HG03135 (cell line): ENCODE data around the gene TP53I11.

Source experiments
- ATAC-seq: cut with Tn5 transposase; IDR thresholded peaks from one replicate; pipeline ENCODE4 v1.9.1; 2021; ENCODE audit warnings: mild to moderate bottlenecking, moderate library complexity; ENCODE audit not compliant: unreplicated experiment

Gene TP53I11, protein sequence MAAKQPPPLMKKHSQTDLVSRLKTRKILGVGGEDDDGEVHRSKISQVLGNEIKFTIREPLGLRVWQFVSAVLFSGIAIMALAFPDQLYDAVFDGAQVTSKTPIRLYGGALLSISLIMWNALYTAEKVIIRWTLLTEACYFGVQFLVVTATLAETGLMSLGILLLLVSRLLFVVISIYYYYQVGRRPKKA

DNA sequence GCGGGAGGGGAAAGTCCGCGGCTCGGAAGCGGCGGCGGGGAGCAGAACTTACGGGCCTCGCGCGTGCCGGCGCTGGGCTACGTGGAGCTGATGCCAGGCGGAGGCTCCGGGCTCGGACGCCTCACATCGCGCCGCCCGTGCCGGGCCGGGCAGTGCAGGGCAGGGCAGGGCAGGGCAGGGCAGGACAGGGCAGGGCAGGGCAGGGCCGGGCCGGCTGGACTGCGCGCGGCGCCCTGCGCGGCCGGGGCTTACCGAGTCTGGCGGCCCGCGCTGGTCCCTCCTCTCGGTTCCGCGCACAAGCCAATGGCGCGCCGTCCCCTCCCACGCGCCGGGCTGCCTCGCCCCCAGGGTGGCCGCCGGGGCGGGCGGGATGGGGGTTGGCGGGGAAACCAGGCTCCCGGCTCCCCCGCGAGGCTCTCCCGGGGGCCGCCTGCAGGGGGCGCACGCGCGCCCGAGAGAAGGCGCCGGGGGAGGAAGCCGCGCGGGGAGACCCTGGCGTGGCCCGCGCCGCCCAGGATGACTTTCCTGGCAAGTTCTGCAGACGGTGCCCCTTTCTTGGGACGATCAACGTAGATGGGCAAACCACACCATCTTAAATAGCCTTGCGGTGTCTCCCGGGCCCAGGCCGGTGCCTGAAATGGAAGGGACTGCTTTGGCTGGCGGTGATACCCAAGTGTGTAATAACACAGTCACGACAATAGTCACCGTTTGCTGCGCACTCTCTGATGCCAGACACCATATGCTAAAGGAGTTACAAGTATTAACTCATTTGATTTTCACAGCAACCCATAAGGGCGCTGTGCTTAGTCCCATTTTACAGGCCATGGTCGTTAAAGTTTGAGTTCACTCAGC, at the start of gene TP53I11:
Gene TP53I11, minus strand, starts transcription at position 259 of the 852 bp plus-strand sequence. CDS start 12,548 bp downstream, outside the sequence.
- no peak for ATAC-seq

DNA sequence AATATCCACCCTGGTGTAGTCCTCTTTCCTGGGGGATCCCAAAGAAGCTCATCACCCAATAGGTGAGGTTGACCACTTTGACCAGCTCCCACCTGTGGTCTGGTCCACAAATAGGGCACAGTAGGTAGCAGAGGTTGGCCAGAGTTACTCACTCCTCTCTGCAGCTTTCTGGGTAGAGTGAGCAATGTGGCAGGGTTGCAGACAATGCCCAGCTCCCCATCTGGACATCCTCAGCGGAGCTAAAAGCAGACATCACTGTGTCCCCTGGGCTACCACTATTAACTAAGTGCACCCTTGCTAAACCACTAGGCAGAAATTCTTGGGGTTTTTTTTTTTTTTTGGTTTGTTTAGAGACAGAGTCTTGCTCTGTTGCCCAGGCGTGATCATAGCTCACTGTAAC, 48.4 kb upstream of the TP53I11 start:
- no peak for ATAC-seq

DNA sequence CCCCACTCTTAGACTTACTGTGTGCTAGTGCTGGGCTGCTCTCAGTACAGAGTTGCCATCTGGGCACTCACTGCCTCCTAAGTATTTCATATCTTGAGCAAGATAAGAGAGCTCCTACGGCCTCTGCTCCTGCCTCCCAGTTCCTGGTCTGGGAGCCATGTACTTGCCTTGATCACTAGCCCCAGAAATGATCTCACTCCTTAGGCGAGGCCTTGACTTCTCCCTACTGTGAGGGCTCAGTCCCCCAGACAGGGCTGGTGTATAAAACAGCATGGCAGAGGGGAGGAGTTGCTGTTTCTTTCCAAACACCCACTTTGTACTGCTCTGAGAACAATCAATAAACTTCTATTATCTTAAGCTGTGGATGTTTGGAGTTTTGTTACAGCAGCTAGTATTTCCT, 47.4 kb upstream of the TP53I11 start:
- ATAC-seq = no peak

DNA sequence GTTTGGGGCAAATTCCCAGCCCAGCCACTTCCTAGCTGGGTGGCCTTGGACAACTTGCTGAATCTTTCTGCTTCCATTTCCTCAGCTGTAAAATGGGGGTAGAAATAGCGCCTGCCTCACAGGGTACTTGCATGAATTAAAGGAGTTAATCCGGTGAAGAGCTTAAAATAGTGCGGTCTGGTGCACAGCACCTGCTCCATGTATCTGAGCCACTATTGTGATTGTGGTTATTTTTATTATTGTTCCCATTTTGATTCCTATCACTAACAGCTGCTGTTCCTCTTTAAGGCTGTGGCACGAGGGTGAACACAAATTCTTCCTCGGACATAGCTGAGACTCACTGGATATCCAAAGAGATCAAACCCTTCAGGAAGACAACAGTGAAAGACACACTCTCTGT, 46.9 kb upstream of the TP53I11 start:
- no peak for ATAC-seq

DNA sequence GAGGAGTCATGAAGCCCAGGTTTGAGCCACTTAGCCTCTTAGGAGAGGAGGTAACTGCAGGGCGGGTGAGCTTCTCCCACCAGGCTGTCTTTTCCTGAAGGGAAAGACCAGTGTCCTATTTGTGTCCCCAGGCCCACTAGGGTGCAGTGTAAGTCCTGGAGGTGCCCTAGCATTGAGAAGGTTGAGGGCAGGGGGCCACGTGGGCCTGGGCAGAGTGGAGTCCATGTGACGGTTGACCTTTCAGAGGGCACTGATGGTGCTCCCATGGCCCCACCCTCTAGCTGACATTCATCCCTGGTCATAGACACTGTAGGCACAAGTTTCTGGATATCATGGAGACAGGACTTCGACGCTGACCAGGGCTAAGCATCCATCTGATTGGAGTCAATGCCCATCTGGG, 44.1 kb upstream of the TP53I11 start:
- no peak for ATAC-seq

DNA sequence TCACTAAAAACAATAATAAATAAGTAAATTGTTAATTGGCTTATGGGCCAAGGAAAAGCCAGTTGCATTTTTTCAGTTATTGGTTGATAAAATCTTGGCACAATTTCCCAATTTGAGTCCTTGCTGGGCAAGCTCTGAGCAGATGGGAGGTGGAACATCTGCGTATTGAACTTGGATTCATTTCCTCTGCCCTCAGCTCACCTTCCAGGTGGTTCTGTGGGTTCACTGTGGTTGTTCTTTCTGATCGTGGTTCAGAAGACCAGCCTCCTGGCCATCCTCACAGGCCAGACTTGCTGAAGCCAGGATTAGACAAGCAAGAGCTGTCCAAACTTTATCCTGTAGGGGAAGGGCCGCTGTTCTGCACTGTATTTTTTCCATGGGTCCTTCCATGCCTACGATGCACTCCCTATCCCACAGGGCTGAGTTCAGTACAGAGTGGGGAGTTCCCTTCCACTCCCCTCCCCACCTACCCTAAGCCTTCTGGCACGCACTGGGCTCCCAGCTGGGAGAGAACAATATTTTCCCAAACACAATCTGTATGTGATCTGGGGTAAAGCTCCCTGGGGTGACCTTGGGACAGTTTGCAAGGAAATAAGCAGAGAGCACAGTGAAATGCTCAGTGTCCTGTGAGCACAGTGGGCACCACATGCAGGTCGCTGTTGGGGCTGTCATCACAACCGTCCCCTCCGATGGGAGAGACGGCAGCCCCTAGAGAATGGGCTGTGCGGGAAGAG, 43.5 kb upstream of the TP53I11 start:
- no peak for ATAC-seq

DNA sequence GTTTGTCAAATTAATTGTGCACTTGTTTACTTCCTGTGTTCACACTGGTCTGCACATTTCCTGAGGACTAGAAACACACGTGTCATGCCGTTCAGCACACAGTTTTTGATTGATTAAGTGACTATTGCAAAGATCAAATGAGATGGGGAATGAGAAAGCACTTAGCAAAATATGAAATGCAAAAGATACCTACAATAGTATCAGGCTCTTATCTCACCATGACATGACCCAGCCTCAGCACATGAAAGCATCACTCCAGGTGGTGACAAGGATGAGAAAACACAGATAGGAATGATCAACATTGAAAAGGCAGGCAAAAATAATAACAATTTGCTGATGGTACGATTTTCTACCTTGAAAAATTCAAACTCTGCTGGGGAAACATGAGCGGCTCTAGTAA, 42.1 kb upstream of the TP53I11 start:
- no peak for ATAC-seq

DNA sequence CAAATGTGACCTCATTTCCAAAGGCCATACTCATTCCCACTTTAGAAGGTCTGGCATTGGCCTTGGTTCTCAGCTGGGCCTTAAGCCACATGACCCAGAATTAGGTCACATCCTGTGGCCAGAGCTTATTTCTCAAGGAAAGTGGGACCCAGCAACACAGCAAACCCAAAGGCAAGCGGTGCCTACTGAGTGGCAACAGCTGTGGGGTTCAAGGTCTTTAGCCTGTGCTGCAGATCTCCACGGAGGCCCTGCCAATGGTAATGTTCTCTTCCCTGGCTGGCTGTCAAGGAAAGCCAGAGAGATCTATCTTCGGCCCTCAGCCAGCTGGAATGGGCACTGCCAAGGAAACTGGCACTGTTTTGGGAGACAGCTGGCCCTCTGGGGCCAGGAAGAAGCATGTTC, 41.5 kb upstream of the TP53I11 start:
- no peak for ATAC-seq

DNA sequence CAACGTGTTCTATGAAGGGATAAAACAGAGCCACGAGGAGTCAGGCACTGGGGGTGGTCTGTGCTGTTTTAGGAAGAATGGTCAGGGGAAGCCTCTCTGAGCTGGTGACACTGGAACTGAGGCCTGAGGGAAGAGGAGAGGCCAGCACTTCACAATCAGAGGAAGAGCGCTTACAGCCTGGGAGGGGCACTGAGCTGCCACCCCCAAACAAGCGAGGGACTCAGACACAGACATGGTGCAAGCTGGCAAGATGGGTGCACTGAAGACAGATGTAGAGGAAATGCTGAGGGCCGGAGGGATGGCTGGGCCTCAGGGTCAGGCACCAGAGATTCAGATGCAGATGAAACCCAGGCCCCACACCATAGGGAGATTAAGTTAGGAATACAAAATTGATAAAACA, 40.0 kb upstream of the TP53I11 start:
- ATAC-seq = no peak

DNA sequence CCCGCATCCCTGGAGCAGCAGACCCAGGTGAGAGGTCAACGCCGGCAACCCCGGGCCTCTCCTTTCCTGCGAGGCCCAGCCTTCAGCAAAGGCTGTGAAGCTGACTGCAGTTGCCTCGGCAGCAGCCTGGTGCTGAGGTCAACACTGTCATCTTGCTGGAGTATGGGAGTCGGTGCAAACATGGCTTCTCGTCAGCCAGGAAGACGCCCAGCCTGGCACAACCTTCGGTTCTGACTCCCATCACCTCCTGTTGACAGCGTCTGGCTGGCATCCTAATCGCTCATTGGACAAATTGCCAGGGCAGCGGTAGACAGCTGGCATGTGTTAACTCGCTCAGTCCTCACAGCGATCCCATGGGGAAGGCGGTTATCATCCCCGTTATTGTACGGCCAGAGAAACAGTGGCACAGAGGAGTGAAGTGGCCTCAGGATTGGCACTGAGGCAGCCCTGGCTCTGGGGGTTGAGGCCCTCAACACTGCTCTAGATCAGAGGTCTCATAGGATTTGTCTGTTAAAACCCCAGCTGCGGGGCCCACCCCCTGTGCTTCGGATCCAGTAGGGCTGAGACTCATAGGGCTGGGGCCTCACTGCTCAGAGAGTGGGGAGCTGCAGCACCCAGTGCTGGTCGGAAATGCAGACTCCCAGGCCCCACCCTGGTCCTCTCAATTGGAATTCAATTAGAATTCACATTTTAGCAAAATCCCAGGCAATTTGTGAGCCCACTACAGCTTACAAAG, 39.3 kb upstream of the TP53I11 start:
- ATAC-seq = no peak

DNA sequence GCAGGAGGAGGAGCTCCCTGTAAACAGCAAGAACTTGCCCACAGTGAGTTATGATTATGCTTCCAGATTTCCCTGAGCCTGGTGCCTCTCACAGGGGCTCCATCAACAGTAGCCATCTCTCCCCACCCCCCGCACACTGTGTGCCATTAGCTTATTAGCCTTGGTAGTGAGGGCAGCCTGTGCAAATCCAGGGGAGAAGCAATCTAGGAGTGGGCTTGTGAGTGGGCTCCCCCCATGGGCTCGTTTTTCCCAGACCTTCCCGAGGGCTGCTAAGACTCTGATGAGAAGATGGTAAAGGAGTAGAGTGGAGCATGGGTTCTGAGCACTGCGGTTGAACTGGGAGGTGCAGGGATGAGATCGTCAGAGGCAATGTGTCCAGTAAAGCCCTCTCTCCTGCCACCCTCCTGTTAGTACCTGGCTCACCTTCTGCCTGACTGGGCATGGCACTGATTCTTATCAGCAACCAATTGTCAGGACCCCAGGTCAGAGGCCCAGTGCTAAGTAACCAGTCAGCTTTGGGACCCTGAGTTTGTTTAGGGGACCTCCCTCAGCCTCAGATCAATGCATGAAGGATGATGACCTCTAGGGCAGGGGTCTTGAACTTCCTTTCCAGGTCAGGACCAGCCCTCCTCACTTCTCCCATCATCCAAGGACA, 38.4 kb upstream of the TP53I11 start:
- no peak for ATAC-seq

DNA sequence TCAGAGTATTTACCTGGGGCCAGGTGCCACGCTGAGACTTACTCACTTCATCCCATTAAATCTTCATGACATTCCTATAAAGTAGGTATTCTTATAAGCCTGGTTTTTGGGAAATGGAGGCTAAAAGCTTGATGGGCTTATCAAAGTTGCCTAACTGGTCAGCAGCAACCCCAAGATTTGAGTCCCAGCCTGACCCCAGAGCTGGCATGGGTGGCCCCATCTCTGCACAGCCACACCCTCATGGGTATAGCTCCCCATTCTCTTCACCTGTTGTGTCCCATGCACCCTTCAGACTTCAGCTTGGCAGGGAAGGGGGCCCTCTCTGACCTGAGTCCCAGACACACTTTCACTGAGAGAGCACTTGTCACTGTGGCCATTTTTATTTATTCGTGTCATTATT, 37.4 kb upstream of the TP53I11 start:
- no peak for ATAC-seq

DNA sequence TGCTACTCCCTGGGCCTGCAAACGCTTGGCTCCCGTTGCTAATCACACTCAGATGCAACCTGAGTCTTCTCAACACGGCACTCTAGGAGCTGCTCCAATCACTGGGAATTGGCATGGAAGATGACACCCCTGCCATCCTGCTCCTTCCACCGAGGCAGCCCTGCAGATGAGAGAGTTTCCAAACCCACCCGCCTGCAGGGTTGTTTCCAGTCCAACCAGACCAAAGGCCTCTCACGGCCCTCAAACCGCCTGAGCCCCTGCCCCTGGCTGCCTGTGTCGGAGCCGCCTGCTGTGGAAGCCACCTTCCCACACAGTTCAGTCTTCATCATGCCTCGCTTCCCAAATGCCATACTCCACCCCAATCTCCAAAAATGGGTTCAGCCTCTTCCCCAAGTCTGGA, 36.8 kb upstream of the TP53I11 start:
- ATAC-seq = no peak

DNA sequence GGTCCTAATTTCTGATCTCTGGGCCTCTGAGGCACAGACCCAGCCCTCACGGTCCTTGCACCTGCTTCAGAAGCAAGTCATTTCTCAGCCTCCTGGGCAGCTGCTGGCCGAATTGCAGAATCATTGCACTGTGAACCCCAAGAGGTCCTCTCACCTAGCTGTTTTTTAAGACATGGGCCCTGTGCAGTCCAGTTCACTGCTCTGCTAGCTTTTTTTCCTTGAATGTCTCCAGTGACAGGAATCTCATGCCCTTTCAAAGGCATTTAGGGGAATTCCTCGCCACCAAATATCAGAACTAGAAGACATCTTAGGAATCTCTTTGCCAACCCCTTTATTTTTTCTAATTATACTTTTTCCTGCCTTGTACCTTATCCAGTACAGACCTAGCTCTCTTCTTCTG, 35.6 kb upstream of the TP53I11 start:
- ATAC-seq = no peak

DNA sequence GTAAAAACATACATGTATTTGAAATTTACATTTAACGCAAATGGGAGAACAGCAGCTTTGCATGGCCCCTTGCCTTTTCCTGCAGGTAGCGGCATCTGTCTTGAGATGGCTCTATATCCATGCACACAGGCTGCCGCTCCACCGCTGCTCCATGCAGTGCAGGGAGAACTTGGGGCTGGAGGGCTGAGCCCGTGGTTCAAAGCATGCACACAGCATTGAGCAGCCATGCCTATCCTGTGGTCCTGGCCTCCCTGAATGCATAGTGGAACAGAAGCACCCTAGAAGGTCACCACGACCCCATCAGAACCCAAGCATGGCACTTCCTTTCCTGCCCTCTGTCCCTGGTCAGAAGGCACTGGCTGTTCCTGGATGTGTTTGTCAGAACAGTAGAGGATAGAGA, 35.0 kb upstream of the TP53I11 start:
- ATAC-seq = no peak

DNA sequence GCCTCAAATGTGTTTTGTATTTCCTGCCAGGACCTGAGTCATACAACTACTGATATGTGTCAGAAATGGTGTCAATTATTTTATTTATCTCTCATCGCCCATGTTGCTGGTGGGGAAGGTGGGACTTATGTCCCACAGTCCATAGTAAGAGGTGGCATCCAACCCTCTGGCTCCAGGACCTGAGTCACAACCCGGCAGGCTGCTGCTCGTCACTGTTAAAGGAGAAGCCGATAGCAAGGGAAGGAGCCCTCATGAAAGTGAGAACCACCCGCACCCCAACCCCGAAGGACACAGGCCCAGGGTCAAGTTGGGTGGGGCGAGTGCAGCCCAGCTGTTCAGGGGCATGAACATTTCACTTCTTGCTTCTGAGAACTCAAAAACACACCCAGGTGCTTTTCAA, 33.1 kb upstream of the TP53I11 start:
- no peak for ATAC-seq

DNA sequence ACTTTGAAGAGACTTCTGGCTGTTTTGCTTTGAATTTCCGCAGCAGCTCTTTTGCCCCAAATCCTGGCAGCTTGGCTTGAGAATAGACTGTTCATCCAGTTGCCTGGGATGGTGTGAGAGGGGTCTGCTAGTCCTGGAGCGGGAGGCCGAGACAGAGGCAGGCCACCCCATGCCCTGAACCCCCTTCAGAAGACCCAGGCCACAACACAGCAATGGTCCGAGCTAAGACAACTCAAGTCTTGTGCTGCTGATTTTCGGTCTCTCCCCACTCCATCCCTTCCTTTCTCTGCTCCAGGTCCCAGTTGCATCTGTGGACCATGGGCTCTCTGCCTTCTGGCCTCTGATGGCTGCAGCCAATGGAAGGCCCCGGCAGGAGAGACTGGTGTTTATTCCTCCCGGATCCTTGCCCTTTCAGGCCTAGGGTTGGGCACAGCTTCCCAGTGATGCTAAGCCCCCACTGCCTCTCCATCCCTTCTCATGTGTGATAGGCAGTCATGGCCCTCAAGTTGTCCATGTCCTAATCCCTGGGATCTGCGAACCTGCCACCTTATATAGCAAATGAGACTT, 31.9 kb upstream of the TP53I11 start:
- no peak for ATAC-seq

DNA sequence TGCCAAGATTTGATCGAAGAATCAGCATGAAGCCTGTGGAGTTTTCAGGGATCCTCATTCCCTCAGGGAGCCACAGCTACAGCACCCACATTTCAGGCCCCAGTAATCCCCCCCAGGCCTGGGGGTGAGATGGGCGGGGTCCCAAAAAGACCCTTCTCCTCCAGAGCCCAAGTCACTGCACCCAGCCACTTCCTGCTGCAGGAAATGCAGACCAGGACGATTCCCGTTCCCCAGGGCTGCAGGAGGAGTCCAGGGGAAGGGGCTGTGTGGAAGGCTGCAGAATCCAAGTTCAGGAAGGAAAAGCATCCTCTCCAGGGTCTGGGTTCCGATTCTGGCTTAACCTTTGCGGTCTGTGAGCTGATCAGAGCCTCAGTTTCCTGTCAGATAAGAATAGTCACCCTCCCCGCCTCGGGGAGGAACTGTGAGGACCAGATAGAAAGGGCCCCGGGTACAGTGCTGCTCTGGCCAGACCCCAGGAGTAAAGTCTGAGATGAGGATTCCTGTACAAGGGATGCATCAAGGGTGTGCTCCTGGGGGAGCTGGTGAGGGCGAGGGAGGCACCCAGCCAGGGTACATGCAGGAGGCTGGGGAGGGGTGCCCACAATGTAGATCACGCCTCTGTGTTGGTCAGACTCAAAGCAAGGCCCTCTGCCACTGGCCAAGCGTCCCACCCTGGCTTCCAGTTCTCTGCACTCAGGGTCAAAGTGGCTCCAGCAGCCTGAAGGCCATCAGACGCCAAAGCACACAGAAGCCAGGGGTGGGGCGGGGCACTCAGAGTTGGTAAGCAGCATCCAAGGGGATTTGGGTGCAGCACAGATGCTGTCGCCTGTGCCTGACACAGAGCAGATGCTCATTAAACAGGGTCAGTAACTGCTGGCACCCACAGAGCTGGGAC, 30.1 kb upstream of the TP53I11 start:
- ATAC-seq = no peak
